DOHH2 (cell line): ENCODE measurements around the gene DCLK1.

Source experiments
- CTCF ChIP-seq: fragments of 200-600 bp; sonication (generic); IDR thresholded peaks from one replicate; pipeline ENCODE4 v1.5.1; 2014; ENCODE audit warnings: antibody characterized with exemption, mild to moderate bottlenecking, low read depth, low read length; ENCODE audit not compliant: poor library complexity, severe bottlenecking
- EZH2phosphoT487 ChIP-seq: fragments of 200-600 bp; sonication (generic); IDR thresholded peaks from 2 replicates; pipeline ENCODE4 v1.6.1; 2017; ENCODE audit warnings: borderline replicate concordance, mild to moderate bottlenecking, antibody characterized with exemption, low read length, moderate library complexity, mixed read lengths

GRCh38 chr13:35763782-35764123 lies 367.4 kb downstream of the DCLK1 start:
- TF ChIP-seq CTCF (no peak), EZH2phosphoT487 (no peak)
